ENCODE measurements around the gene ENKUR.

- TF ChIP-seq POLR2A (IDR thresholded peaks at IDR 0.05; ENCODE audit: low read depth, low read length) = no peak
- TF ChIP-seq POLR2AphosphoS5 (IDR thresholded peaks at IDR 0.05; ENCODE audit: low read depth, low read length) = no peak
- no peak for TF ChIP-seq TAF1 (IDR thresholded peaks at IDR 0.05; ENCODE audit: borderline replicate concordance, low read depth, low read length)
Measured at GRCh38 chr10:25015828-25016375, at the start of gene ENKUR.

Measured in GM12892 (cell line).